Osteoblast (primary cell): ENCODE data around the gene RAB32. TPM values are rescaled to one million over a fixed set of nuclear protein-coding genes. Genes with fewer than 3 reads are reported as not detected.
A peak's percentile ranks its signal among the peaks of the same experiment; 100 is the strongest.

ENCODE experiments used
- DNase-seq: peaks from one replicate; pipeline ENCODE4 v3.0.0; 2011; ENCODE audit warnings: low spot score, mixed read lengths; ENCODE audit not compliant: insufficient read length; ENCODE audit errors: missing footprints
- H2AFZ ChIP-seq: 2 replicates; pipeline ENCODE4 v1.6.0; 2011; ENCODE audit warnings: mild to moderate bottlenecking, low read length
- H3K27ac ChIP-seq: 2 replicates; pipeline ENCODE4 v1.5.1; 2011; ENCODE audit warnings: mild to moderate bottlenecking, low read depth, low read length, moderate library complexity
- H3K27me3 ChIP-seq: 2 replicates; pipeline ENCODE4 v1.6.0; 2012; ENCODE audit warnings: mild to moderate bottlenecking, control low read depth, inconsistent platforms, low read length, moderate library complexity; ENCODE audit not compliant: insufficient read depth
- H3K36me3 ChIP-seq: 2 replicates; pipeline ENCODE4 v1.5.1; 2011; ENCODE audit warnings: mild to moderate bottlenecking, low read length, control low read depth, moderate library complexity; ENCODE audit not compliant: insufficient read depth
- H3K4me1 ChIP-seq: 2 replicates; pipeline ENCODE4 v1.5.1; 2011; ENCODE audit warnings: mild to moderate bottlenecking, low read length, control low read depth, moderate library complexity; ENCODE audit not compliant: insufficient read depth
- H3K4me2 ChIP-seq: 2 replicates; pipeline ENCODE4 v1.6.0; 2011; ENCODE audit warnings: mild to moderate bottlenecking, low read length; ENCODE audit not compliant: insufficient read depth
- H3K4me3 ChIP-seq: fragments of 200-600 bp; sonication (generic); 3 replicates; pipeline ENCODE4 v1.5.1; 2012; ENCODE audit warnings: mild to moderate bottlenecking, low read length, inconsistent platforms; ENCODE audit not compliant: insufficient read depth
- H3K79me2 ChIP-seq: 2 replicates; pipeline ENCODE4 v1.6.0; 2012; ENCODE audit warnings: mild to moderate bottlenecking, low read length, control low read depth, inconsistent platforms; ENCODE audit not compliant: insufficient read depth
- H3K9me3 ChIP-seq: 2 replicates; pipeline ENCODE4 v1.5.1; 2011; ENCODE audit warnings: low read depth, low read length, control low read depth
- H4K20me1 ChIP-seq: 2 replicates; pipeline ENCODE4 v1.6.0; 2012; ENCODE audit warnings: mild to moderate bottlenecking, low read length, control low read depth; ENCODE audit not compliant: insufficient read depth
- CTCF ChIP-seq: IDR thresholded peaks from 2 replicates; pipeline ENCODE4 v1.5.1; 2011; ENCODE audit warnings: mild to moderate bottlenecking, low read depth, low read length, moderate library complexity; ENCODE audit errors: extremely low read depth
- total RNA-seq: library from RNA; depleted of rRNA; stranded (reverse); fragments of >200 nt; gene quantifications from 2 replicates; pipeline ENCODE4 v1.2.3, GENCODE V29; 2012

RAB32 gene
- total RNA-seq: 115 and 131 TPM in 2 replicates

- Histone ChIP-seq H3K4me1 (peaks cover 25% of the 10 kb centered on the region), H4K20me1 (no peaks in the 10 kb centered on the region), H3K9me3 (no peaks in the 10 kb centered on the region), H3K4me3 (peak within 1 kb of the TSS; percentile 86), H3K4me2 (peak within 1 kb of the TSS; percentile 87), H3K27me3 (no peaks in the 10 kb centered on the region), H3K36me3 (peaks cover 2% of the 10 kb centered on the region), H3K27ac (peak within 1 kb of the TSS; percentile 86), H2AFZ (peak within 1 kb of the TSS; percentile 86), H3K79me2 (peaks cover 32% of the 10 kb centered on the region)
- TF ChIP-seq CTCF: peak; percentile 49
- DNase-seq: peak; percentile 98
Observed at GRCh38 chr6:146543211-146543939, at the start of gene RAB32. RAB32 (plus strand) TSS chr6:146543833; CDS start chr6:146543872, 39 bp downstream.

DNA sequence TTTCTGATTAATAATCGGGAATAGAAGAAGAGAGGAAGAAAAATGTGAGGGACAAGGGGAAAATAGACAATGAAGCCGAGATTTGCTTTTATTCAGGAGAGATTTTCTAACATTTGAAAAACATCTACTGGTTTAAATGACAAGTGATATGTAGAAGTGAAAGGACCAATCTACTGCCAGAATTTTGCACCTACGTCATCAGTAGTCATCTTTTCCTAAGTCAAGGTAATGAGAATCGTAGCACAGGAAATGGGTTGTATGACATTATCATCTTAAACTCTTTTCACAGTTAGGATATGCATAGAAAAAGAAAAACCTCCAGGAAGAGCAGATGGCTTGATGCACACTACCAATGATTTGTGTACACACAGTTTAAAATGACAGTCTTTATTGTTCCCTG is 45.3 kb upstream of the RAB32 start:
- Histone ChIP-seq H3K79me2 (no peaks in the 10 kb centered on the region), H3K27ac (no peak overlapping the region), H4K20me1 (no peaks in the 10 kb centered on the region), H3K4me1 (no peaks in the 10 kb centered on the region), H3K36me3 (no peaks in the 10 kb centered on the region), H3K4me3 (no peak overlapping the region), H3K27me3 (no peaks in the 10 kb centered on the region), H3K9me3 (no peaks in the 10 kb centered on the region), H2AFZ (no peak overlapping the region), H3K4me2 (no peak overlapping the region)
- no peak for DNase-seq
- TF ChIP-seq CTCF: no peak

DNA sequence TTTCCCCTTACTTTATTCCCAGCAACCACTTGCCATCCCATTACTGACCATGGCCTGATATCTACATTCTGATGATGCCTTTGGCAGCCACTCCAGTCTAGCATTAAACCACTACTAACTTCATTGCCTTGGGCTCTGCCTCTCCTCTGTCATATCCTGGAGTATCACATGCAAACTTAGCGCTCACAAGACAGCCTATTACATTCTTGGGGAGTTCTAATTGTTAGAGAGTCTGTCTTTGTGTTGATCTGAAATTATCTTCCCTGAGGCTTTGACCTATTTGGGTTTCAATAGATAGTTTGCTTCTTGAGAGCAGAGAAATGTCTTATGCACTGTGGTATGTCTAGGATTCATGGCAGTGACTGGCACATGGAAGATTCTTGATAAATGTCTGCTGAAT is 40.5 kb upstream of the RAB32 start:
- peaks cover 2% of the 10 kb centered on the region for H3K27me3 ChIP-seq
- H3K4me3 ChIP-seq: no peak overlapping the region

More for the DNA sequence above, 40.5 kb upstream of the RAB32 start:
- Histone ChIP-seq H3K9me3 (no peaks in the 10 kb centered on the region), H3K79me2 (no peaks in the 10 kb centered on the region), H3K4me2 (no peak overlapping the region), H3K36me3 (no peaks in the 10 kb centered on the region), H2AFZ (no peak overlapping the region), H3K27ac (no peak overlapping the region), H3K4me1 (no peaks in the 10 kb centered on the region), H4K20me1 (no peaks in the 10 kb centered on the region)
- TF ChIP-seq CTCF: no peak
- DNase-seq: no peak
